Breast epithelium (tissue), 4 donors: ENCODE measurements around the gene HDLBP. TPM values are rescaled to one million over a fixed set of nuclear protein-coding genes. Genes with fewer than 3 reads are reported as not detected.

ENCODE experiments used
- DNase-seq, 2 donors: peaks; one replicate each; pipeline ENCODE4 v3.0.0-alpha.2; 2019; ENCODE audit warnings: low spot score in 2 of 2
- H3K27ac ChIP-seq, 2 donors: fragments of 200-600 bp; sonication (generic) in 1 of 2; one replicate each; pipeline ENCODE4 v1.5.1; 2016 to 2019; ENCODE audit warnings: mild to moderate bottlenecking in 1 of 2
- H3K27me3 ChIP-seq, 2 donors: fragments of 200-600 bp; sonication (generic) in 1 of 2; one replicate each; pipeline versions ENCODE4 v1.5.1 to v1.6.0; 2017 to 2019; ENCODE audit warnings: control low read depth in 1 of 2, mild to moderate bottlenecking in 1 of 2
- H3K36me3 ChIP-seq: fragments of 200-600 bp; one replicate; pipeline ENCODE4 v1.5.1; 2019
- H3K4me1 ChIP-seq, 2 donors: fragments of 200-600 bp; sonication (generic); one replicate each; pipeline ENCODE4 v1.5.1; 2016 to 2019; ENCODE audit warnings: control low read depth in 1 of 2
- H3K4me3 ChIP-seq, 3 donors: fragments of 200-600 bp; sonication (generic); 1 replicate in 2 of 3; 2 replicates in 1 of 3; pipeline ENCODE4 v1.5.1; 2016 to 2019; ENCODE audit warnings: mild to moderate bottlenecking in 3 of 3, moderate library complexity in 2 of 3
- H3K9me3 ChIP-seq, 2 donors: fragments of 200-600 bp; sonication (generic) in 1 of 2; one replicate each; pipeline ENCODE4 v1.5.1; 2016 to 2019; ENCODE audit warnings: control low read depth in 1 of 2
- POLR2A ChIP-seq: fragments of 450-650 bp; IDR thresholded peaks from one replicate; pipeline ENCODE4 v1.6.1; 2016; ENCODE audit warnings: antibody characterized with exemption, mild to moderate bottlenecking, moderate library complexity
- POLR2AphosphoS5 ChIP-seq, 3 donors: sonication (generic); formaldehyde crosslinking; IDR thresholded peaks; one replicate each; pipeline ENCODE4 v1.6.1; 2017; ENCODE audit warnings: antibody characterized with exemption in 3 of 3
- intact Hi-C: fragments of 100-400 bp; cut with DNase I; formaldehyde crosslinking; loops from one replicate; pipeline ENCODE4 v1.15.1; 2023; ENCODE audit warnings: low total_unique reads
- total RNA-seq, 3 donors: library from RNA; depleted of rRNA; stranded (reverse); fragments of >200 nt; gene quantifications; one replicate each; pipeline ENCODE4 v1.1.0, GENCODE V29; 2016
- TF ChIP-seq, protein P1 (sequence below), 3 donors: fragments of 450-650 bp; IDR thresholded peaks; one replicate each; pipeline ENCODE4 v1.5.1; 2016 to 2017; ENCODE audit warnings: antibody characterized with exemption in 3 of 3, mild to moderate bottlenecking in 3 of 3, moderate library complexity in 3 of 3

HDLBP gene
- total RNA-seq, 3 donors from 2014 or later: 339 to 515 (median 383) TPM

DNA sequence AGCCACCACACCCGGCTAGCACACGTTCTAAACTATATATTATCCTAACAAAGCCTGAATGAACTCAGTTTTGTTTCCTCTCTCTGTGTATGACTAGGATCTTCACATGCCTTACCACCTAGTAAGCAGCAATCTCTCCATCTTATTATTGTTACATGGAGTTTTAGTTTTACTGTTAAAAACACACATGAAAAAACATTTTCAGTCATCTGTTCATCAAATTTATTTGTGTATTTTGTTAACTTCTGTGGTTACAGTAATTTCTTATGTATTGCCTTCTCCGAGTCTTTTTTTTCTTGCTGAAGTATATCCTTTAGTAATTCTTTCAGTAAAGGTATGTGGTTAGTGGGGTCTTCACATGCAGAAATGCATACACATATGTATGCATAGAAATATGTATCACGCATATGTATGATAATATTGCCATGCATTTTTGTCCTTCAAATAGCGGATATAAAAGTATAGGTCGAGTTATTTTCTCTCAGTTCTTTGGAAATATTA is 95.6 kb downstream of the HDLBP start:
- no peak for TF ChIP-seq POLR2A
- no peak for TF ChIP-seq POLR2AphosphoS5 (IDR thresholded peaks at IDR 0.05)
- TF ChIP-seq, protein P1, sequence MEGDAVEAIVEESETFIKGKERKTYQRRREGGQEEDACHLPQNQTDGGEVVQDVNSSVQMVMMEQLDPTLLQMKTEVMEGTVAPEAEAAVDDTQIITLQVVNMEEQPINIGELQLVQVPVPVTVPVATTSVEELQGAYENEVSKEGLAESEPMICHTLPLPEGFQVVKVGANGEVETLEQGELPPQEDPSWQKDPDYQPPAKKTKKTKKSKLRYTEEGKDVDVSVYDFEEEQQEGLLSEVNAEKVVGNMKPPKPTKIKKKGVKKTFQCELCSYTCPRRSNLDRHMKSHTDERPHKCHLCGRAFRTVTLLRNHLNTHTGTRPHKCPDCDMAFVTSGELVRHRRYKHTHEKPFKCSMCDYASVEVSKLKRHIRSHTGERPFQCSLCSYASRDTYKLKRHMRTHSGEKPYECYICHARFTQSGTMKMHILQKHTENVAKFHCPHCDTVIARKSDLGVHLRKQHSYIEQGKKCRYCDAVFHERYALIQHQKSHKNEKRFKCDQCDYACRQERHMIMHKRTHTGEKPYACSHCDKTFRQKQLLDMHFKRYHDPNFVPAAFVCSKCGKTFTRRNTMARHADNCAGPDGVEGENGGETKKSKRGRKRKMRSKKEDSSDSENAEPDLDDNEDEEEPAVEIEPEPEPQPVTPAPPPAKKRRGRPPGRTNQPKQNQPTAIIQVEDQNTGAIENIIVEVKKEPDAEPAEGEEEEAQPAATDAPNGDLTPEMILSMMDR (IDR thresholded peaks at IDR 0.05): no peak
- intact Hi-C loops: no loop called here
- no peaks in the 10 kb centered on the region for H3K36me3 ChIP-seq
- peaks cover 3 to 13% of the 10 kb centered on the region in 2 donors for H3K4me1 ChIP-seq
- H3K4me3 ChIP-seq: no peak overlapping the region
- H3K27me3 ChIP-seq: no peaks in the 10 kb centered on the region
- no peak overlapping the region for H3K27ac ChIP-seq
- no peak for DNase-seq
- no peaks in the 10 kb centered on the region for H3K9me3 ChIP-seq

GRCh38 chr2:241219030-241219382 is 96.5 kb downstream of the HDLBP start:
- H3K4me1 ChIP-seq: peaks cover 0 to 9% of the 10 kb centered on the region in 2 donors
- H3K27ac ChIP-seq: no peak overlapping the region
- no peaks in the 10 kb centered on the region for H3K27me3 ChIP-seq
- H3K4me3 ChIP-seq: peak overlapping the region in 2 of 3 donors; percentile 73 to 88
- no peaks in the 10 kb centered on the region for H3K36me3 ChIP-seq
- H3K9me3 ChIP-seq: no peaks in the 10 kb centered on the region
- intact Hi-C loops: no loop called here
- DNase-seq: no peak
- no peak for TF ChIP-seq POLR2AphosphoS5 (IDR thresholded peaks at IDR 0.05)
- TF ChIP-seq, protein P1 (IDR thresholded peaks at IDR 0.05): no peak
- TF ChIP-seq POLR2A: no peak

- peak in 1 of 2 donors; percentile 33 for DNase-seq
- Histone ChIP-seq H3K4me1 (peaks cover 0 to 6% of the 10 kb centered on the region in 2 donors), H3K36me3 (no peaks in the 10 kb centered on the region), H3K9me3 (no peaks in the 10 kb centered on the region), H3K27ac (peak overlapping the region; percentile 71 to 87), H3K4me3 (peak overlapping the region; percentile 49 to 88 (median 73)), H3K27me3 (no peaks in the 10 kb centered on the region)
- no peak for TF ChIP-seq POLR2A
- TF ChIP-seq, protein P1 (IDR thresholded peaks at IDR 0.05): peak in 1 of 3 donors; percentile 12
- intact Hi-C loops: no loop called here
Measured at GRCh38 chr2:241218131-241219029, 97.1 kb downstream of the HDLBP start.

GRCh38 chr2:241217320-241218031 is 98.0 kb downstream of the HDLBP start:
- no peaks in the 10 kb centered on the region for H3K9me3 ChIP-seq

More at GRCh38 chr2:241217320-241218031, 98.0 kb downstream of the HDLBP start:
- intact Hi-C loops: no loop called here
- peaks cover 0 to 6% of the 10 kb centered on the region in 2 donors for H3K4me1 ChIP-seq
- peak; percentile 67 to 69 for DNase-seq
- H3K4me3 ChIP-seq: peak overlapping the region; percentile 32 to 68 (median 57)
- no peaks in the 10 kb centered on the region for H3K27me3 ChIP-seq
- TF ChIP-seq POLR2A (no peak), POLR2AphosphoS5 (IDR thresholded peaks at IDR 0.05) (peak in 2 of 3 donors; percentile 29 to 41)
- TF ChIP-seq, protein P1 (IDR thresholded peaks at IDR 0.05): peak in 2 of 3 donors; percentile 19 to 21
- no peaks in the 10 kb centered on the region for H3K36me3 ChIP-seq
- H3K27ac ChIP-seq: peak overlapping the region; percentile 88 to 90
